Body of pancreas (tissue), 4 donors: Measurements from ENCODE around the gene CAMK4.

Source experiments
- POLR2A ChIP-seq, 3 donors: fragments of 450-650 bp; IDR thresholded peaks; one replicate each; pipeline ENCODE4 v1.6.1; 2016; ENCODE audit warnings: antibody characterized with exemption in 3 of 3, mild to moderate bottlenecking in 2 of 3
- TF ChIP-seq, protein P1 (sequence below), 7 experiments: fragments of 450-650 bp in 4 of 7; fragments of 200-600 bp in 3 of 7; sonication (generic) in 3 of 7; IDR thresholded peaks; one replicate each; pipeline ENCODE4 v1.5.1; 2016 to 2019; ENCODE audit warnings: antibody characterized with exemption in 7 of 7

DNA sequence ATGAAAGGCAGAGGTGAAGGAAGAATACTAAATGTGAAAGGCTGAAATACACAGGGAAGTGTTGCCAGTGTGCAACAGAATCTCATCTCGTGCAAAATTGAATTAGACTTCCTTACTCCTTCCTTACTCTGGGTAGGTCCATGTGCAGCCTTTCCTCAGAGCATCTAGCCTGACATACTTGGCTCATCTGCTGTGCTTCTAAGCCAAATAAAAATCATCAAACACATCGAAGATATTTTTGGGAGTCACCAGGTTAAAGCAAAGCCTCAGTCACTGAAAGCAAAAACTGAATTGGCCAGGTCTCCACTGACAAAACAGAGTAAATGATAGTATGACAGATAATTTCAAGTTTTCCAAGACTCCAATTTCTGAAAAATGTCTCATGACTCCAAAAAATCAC lies 268.8 kb downstream of the CAMK4 start:
- no peak for TF ChIP-seq POLR2A (IDR thresholded peaks at IDR 0.05)
- TF ChIP-seq, protein P1, sequence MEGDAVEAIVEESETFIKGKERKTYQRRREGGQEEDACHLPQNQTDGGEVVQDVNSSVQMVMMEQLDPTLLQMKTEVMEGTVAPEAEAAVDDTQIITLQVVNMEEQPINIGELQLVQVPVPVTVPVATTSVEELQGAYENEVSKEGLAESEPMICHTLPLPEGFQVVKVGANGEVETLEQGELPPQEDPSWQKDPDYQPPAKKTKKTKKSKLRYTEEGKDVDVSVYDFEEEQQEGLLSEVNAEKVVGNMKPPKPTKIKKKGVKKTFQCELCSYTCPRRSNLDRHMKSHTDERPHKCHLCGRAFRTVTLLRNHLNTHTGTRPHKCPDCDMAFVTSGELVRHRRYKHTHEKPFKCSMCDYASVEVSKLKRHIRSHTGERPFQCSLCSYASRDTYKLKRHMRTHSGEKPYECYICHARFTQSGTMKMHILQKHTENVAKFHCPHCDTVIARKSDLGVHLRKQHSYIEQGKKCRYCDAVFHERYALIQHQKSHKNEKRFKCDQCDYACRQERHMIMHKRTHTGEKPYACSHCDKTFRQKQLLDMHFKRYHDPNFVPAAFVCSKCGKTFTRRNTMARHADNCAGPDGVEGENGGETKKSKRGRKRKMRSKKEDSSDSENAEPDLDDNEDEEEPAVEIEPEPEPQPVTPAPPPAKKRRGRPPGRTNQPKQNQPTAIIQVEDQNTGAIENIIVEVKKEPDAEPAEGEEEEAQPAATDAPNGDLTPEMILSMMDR (IDR thresholded peaks at IDR 0.05), result no peak
